Measurements from ENCODE around the gene ZNRF1.

DNA sequence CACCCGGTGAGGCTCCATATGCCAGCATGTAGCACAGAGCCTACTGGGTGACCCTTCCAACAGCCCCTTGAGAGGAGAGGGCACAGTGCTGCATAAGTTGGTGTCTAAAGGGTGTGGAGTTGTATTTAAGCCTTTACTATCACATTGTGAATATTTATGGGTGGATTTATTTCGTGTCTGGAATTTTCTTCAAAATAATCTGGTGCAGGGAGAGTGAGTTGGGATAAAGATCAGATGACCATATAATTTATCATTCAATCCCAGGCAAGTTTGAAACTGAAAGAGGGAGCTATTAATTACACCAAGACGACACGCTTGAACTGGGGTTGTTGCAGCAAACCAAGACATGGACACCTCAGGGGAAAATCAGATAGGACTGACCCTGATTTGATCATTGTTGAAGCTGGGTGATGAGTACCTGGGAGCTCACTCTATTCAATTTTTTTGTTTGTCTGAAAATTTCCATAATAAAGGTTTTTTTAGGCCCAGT, 75.5 kb downstream of the ZNRF1 start:
- TF ChIP-seq RARB (CRISPR knock-in tag; IDR thresholded peaks at IDR 0.05): no peak
- TF ChIP-seq, protein P1, sequence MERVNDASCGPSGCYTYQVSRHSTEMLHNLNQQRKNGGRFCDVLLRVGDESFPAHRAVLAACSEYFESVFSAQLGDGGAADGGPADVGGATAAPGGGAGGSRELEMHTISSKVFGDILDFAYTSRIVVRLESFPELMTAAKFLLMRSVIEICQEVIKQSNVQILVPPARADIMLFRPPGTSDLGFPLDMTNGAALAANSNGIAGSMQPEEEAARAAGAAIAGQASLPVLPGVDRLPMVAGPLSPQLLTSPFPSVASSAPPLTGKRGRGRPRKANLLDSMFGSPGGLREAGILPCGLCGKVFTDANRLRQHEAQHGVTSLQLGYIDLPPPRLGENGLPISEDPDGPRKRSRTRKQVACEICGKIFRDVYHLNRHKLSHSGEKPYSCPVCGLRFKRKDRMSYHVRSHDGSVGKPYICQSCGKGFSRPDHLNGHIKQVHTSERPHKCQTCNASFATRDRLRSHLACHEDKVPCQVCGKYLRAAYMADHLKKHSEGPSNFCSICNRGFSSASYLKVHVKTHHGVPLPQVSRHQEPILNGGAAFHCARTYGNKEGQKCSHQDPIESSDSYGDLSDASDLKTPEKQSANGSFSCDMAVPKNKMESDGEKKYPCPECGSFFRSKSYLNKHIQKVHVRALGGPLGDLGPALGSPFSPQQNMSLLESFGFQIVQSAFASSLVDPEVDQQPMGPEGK (CRISPR knock-in tag; IDR thresholded peaks at IDR 0.05; ENCODE audit: borderline replicate concordance): no peak
- no peak for TF ChIP-seq ZNF70 (CRISPR knock-in tag; IDR thresholded peaks at IDR 0.05)
- TF ChIP-seq ESRRG (CRISPR knock-in tag; IDR thresholded peaks at IDR 0.05): no peak
- TF ChIP-seq ARNTL (CRISPR knock-in tag; IDR thresholded peaks at IDR 0.05; ENCODE audit: borderline replicate concordance, low read depth): no peak
- TF ChIP-seq TOX (CRISPR knock-in tag; IDR thresholded peaks at IDR 0.05; ENCODE audit: borderline replicate concordance): no peak

All from SK-N-SH treated with all-trans-retinoic acid at 6 μM for 48 hours (cell line).